K562 (cell line): ENCODE data around the gene BCKDK. TPM values are rescaled to one million over a fixed set of nuclear protein-coding genes. Genes with fewer than 3 reads are reported as not detected.

Experiments used
- ELF4 ChIP-seq: fragments of 450-650 bp; formaldehyde crosslinking; IDR thresholded peaks from 2 replicates; pipeline ENCODE4 v1.4.0; 2022; ENCODE audit warnings: missing genetic modification characterization
- MAZ ChIP-seq, 2 experiments: fragments of 450-650 bp in 1 of 2; sonication (generic) in 1 of 2; formaldehyde crosslinking; IDR thresholded peaks in 1 of 2; conservative IDR thresholded peaks in 1 of 2; 2 replicates each; pipeline versions ENCODE4 v1.4.0 to v1.5.0; 2020; ENCODE audit warnings: mild to moderate bottlenecking in 1 of 2, missing genetic modification reagents in 1 of 2
- MECOM ChIP-seq: fragments of 250-450 bp; sonication (Bioruptor Pico); IDR thresholded peaks from 2 replicates; pipeline ENCODE4 v1.8.0; 2022; ENCODE audit warnings: inconsistent platforms
- STAG1 ChIP-seq: sonication (generic); formaldehyde crosslinking; IDR thresholded peaks from 2 replicates; pipeline ENCODE4 v1.5.0; 2020; ENCODE audit warnings: missing genetic modification reagents, borderline replicate concordance
- TAF9B ChIP-seq: fragments of 450-650 bp; IDR thresholded peaks from 2 replicates; pipeline ENCODE4 v1.6.1; 2018; ENCODE audit warnings: mild to moderate bottlenecking; ENCODE audit not compliant: partially characterized antibody
- ZNF23 ChIP-seq: fragments of 250-450 bp; sonication (Bioruptor Pico); IDR thresholded peaks from 2 replicates; pipeline ENCODE4 v1.4.0; 2020; ENCODE audit warnings: mild to moderate bottlenecking
- polyA plus RNA-seq, 8 experiments: library from polyadenylated mRNA; depleted of rRNA in 4 of 8; stranded (reverse) in 5 of 8; unstranded in 3 of 8; fragments of >200 nt; fragmentation: Nextera tagmentation in 2 of 8; fragmentation: Illumina TruSeq in 1 of 8; extraction: Ambion mirVana in 2 of 8; extraction: Trizol in 1 of 8; gene quantifications; 2 replicates each; pipeline versions ENCODE4 v1.2.1 to v1.2.3, GENCODE V29; 2011 to 2014; ENCODE audit warnings: inconsistent platforms in 1 of 8, missing spikeins in 1 of 8
- total RNA-seq, 7 experiments: library from RNA; depleted of rRNA in 6 of 7; stranded (reverse); fragments of >200 nt in 6 of 7; fragmentation: Illumina TruSeq in 2 of 7; extraction: Trizol in 2 of 7; gene quantifications; 2 replicates each; pipeline versions ENCODE4 v1.2.1 to v1.2.3, GENCODE V29; 2011 to 2021; ENCODE audit warnings: low replicate concordance in 1 of 7
- TF ChIP-seq, protein P1 (sequence below): sonication (generic); formaldehyde crosslinking; IDR thresholded peaks from 2 replicates; pipeline ENCODE4 v1.8.0; 2022; ENCODE audit warnings: missing genetic modification reagents, mild to moderate bottlenecking, borderline replicate concordance
- TF ChIP-seq, protein P2 (sequence below): fragments of 450-650 bp; IDR thresholded peaks from 2 replicates; pipeline ENCODE4 v1.6.1; 2018; ENCODE audit warnings: mild to moderate bottlenecking, low read depth; ENCODE audit not compliant: partially characterized antibody
- TF ChIP-seq, protein P3 (sequence below): fragments of 450-650 bp; formaldehyde crosslinking; IDR thresholded peaks from 2 replicates; pipeline ENCODE4 v1.4.0; 2020; ENCODE audit warnings: mild to moderate bottlenecking, moderate library complexity
- TF ChIP-seq, protein P4 (sequence below): sonication (generic); formaldehyde crosslinking; IDR thresholded peaks from 2 replicates; pipeline ENCODE4 v1.8.0; 2022; ENCODE audit warnings: mild to moderate bottlenecking, missing genetic modification reagents
- TF ChIP-seq, protein P5 (sequence below): fragments of 250-450 bp; sonication (Bioruptor Pico); IDR thresholded peaks from 2 replicates; pipeline ENCODE4 v1.5.0; 2021
- TF ChIP-seq, protein P6 (sequence below): fragments of 450-650 bp; IDR thresholded peaks from 2 replicates; pipeline ENCODE4 v1.6.1; 2017; ENCODE audit warnings: antibody characterized with exemption, mild to moderate bottlenecking

Gene BCKDK
- total and polyA plus RNA-seq, 9 of the 15 experiments (the other 6 are each of a cell fraction or from before 2014, with no cell fraction given), result 0.58 to 34.8 (median 13.1) TPM

DNA sequence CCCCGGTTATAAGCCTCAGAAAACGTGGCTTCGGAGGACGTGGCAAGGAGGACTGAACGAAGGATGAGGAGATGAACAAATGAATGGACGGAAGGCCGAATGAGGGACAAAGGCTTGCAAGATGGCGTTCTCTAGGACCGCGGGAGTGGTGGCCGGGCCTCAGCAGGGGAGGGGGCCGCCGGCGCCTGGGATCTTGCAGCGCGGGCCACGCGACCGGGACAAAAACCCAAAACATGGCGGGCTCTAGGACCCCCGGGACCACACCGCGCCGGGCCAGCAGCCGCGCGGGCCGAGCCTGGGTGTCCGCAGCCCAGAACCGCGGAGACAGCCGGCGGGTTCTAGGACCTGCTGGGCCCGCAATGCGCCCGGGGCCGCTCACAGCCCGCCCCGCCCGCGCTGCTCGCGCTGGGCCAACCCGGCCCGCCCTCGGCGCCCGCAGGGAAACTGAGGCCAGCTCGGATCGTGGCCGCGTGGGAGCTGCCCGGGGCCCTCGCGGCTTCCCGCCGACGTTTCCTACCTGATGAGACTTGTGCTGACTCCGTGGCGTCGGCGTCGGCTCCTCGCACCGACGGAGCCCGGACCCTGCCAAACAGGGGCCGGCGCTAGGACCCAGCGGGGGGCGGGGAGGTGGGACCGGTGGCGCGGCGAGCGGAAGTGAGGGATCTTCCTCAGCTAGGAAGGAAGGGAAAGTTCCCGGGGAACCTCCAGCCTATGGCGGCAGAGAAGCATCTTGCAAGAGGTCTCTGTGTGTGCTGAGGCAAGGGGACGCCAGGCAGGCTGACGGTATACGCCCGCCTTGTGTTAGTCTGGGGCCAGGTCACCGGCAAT, 34.8 kb upstream of the BCKDK start (continued):
- TF ChIP-seq STAG1 (no peak), MAZ (CRISPR knock-in tag; conservative IDR thresholded peaks at IDR 0.05 in 1 of 2, IDR thresholded peaks at IDR 0.05 in 1 of 2) (peak; percentile 98 to 100), ELF4 (CRISPR knock-in tag) (0 out of 2 replicates have a peak, but pooled peaks have one; percentile 19), MECOM (CRISPR knock-in tag) (no peak), ZNF23 (no peak), TAF9B (no peak)
- TF ChIP-seq, protein P1, sequence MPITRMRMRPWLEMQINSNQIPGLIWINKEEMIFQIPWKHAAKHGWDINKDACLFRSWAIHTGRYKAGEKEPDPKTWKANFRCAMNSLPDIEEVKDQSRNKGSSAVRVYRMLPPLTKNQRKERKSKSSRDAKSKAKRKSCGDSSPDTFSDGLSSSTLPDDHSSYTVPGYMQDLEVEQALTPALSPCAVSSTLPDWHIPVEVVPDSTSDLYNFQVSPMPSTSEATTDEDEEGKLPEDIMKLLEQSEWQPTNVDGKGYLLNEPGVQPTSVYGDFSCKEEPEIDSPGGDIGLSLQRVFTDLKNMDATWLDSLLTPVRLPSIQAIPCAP (CRISPR knock-in tag), result no peak
- TF ChIP-seq, protein P2, sequence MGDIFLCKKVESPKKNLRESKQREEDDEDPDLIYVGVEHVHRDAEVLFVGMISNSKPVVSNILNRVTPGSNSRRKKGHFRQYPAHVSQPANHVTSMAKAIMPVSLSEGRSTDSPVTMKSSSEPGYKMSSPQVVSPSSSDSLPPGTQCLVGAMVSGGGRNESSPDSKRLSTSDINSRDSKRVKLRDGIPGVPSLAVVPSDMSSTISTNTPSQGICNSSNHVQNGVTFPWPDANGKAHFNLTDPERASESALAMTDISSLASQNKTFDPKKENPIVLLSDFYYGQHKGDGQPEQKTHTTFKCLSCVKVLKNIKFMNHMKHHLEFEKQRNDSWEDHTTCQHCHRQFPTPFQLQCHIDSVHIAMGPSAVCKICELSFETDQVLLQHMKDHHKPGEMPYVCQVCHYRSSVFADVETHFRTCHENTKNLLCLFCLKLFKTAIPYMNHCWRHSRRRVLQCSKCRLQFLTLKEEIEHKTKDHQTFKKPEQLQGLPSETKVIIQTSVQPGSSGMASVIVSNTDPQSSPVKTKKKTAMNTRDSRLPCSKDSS, result no peak
- TF ChIP-seq, protein P3, sequence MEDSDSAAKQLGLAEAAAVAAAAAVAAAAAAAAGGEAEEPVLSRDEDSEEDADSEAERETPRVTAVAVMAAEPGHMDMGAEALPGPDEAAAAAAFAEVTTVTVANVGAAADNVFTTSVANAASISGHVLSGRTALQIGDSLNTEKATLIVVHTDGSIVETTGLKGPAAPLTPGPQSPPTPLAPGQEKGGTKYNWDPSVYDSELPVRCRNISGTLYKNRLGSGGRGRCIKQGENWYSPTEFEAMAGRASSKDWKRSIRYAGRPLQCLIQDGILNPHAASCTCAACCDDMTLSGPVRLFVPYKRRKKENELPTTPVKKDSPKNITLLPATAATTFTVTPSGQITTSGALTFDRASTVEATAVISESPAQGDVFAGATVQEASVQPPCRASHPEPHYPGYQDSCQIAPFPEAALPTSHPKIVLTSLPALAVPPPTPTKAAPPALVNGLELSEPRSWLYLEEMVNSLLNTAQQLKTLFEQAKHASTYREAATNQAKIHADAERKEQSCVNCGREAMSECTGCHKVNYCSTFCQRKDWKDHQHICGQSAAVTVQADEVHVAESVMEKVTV, result no peak
- TF ChIP-seq, protein P4, sequence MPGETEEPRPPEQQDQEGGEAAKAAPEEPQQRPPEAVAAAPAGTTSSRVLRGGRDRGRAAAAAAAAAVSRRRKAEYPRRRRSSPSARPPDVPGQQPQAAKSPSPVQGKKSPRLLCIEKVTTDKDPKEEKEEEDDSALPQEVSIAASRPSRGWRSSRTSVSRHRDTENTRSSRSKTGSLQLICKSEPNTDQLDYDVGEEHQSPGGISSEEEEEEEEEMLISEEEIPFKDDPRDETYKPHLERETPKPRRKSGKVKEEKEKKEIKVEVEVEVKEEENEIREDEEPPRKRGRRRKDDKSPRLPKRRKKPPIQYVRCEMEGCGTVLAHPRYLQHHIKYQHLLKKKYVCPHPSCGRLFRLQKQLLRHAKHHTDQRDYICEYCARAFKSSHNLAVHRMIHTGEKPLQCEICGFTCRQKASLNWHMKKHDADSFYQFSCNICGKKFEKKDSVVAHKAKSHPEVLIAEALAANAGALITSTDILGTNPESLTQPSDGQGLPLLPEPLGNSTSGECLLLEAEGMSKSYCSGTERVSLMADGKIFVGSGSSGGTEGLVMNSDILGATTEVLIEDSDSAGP (CRISPR knock-in tag), result 0 out of 2 replicates have a peak, but pooled peaks have one; percentile 45
- TF ChIP-seq, protein P5, sequence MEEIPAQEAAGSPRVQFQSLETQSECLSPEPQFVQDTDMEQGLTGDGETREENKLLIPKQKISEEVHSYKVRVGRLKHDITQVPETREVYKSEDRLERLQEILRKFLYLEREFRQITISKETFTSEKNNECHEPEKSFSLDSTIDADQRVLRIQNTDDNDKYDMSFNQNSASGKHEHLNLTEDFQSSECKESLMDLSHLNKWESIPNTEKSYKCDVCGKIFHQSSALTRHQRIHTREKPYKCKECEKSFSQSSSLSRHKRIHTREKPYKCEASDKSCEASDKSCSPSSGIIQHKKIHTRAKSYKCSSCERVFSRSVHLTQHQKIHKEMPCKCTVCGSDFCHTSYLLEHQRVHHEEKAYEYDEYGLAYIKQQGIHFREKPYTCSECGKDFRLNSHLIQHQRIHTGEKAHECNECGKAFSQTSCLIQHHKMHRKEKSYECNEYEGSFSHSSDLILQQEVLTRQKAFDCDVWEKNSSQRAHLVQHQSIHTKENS, result no peak
- TF ChIP-seq, protein P6, sequence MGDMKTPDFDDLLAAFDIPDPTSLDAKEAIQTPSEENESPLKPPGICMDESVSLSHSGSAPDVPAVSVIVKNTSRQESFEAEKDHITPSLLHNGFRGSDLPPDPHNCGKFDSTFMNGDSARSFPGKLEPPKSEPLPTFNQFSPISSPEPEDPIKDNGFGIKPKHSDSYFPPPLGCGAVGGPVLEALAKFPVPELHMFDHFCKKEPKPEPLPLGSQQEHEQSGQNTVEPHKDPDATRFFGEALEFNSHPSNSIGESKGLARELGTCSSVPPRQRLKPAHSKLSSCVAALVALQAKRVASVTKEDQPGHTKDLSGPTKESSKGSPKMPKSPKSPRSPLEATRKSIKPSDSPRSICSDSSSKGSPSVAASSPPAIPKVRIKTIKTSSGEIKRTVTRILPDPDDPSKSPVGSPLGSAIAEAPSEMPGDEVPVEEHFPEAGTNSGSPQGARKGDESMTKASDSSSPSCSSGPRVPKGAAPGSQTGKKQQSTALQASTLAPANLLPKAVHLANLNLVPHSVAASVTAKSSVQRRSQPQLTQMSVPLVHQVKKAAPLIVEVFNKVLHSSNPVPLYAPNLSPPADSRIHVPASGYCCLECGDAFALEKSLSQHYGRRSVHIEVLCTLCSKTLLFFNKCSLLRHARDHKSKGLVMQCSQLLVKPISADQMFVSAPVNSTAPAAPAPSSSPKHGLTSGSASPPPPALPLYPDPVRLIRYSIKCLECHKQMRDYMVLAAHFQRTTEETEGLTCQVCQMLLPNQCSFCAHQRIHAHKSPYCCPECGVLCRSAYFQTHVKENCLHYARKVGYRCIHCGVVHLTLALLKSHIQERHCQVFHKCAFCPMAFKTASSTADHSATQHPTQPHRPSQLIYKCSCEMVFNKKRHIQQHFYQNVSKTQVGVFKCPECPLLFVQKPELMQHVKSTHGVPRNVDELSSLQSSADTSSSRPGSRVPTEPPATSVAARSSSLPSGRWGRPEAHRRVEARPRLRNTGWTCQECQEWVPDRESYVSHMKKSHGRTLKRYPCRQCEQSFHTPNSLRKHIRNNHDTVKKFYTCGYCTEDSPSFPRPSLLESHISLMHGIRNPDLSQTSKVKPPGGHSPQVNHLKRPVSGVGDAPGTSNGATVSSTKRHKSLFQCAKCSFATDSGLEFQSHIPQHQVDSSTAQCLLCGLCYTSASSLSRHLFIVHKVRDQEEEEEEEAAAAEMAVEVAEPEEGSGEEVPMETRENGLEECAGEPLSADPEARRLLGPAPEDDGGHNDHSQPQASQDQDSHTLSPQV, result peak; percentile 45; the same call in 1 of the 2 replicates
